Bronchus fibroblast of lung (primary cell): ENCODE data around the gene AGFG1. TPM values are rescaled to one million over a fixed set of nuclear protein-coding genes. Genes with fewer than 3 reads are reported as not detected.

Source experiments
- total RNA-seq: library from RNA; depleted of rRNA; stranded (reverse); fragments of >200 nt; gene quantifications from 2 replicates; pipeline ENCODE4 v1.2.3, GENCODE V29; 2015

The AGFG1 gene
- total RNA-seq, result 38.8 and 44.9 TPM in 2 replicates

GRCh38 chr2:227471924-227472264 lies at the start of gene AGFG1:
TSS of gene AGFG1 (plus strand) at chr2:227472156. CDS start at chr2:227472422, 266 bp downstream.

GRCh38 chr2:227598835-227599503 lies 127.0 kb downstream of the AGFG1 start, which contains the start of gene SCYGR2:
TSS of gene SCYGR2 (plus strand) at chr2:227598893. CDS start at chr2:227598893, 0 bp downstream.

Other genes with a start within 250 kb of the AGFG1 start
- gene MFF, start 146.9 kb upstream of the AGFG1 start, total RNA-seq, result 113 and 117 TPM in 2 replicates
- not detected in 2 replicates for gene TM4SF20, start 92.8 kb upstream of the AGFG1 start, total RNA-seq
- gene SCYGR1, start 84.2 kb upstream of the AGFG1 start, total RNA-seq, result not detected in 2 replicates
- gene SCYGR2, start 126.7 kb downstream of the AGFG1 start, total RNA-seq, result not detected in 2 replicates
- gene SCYGR3, start 142.7 kb downstream of the AGFG1 start, total RNA-seq, result not detected in 2 replicates
- not detected in 2 replicates for gene SCYGR4, start 145.3 kb downstream of the AGFG1 start, total RNA-seq
- gene SCYGR5, start 194.6 kb downstream of the AGFG1 start, total RNA-seq, result not detected in 2 replicates
- gene SLC19A3, start 245.9 kb downstream of the AGFG1 start, total RNA-seq, result 0.17 and 0.59 TPM in 2 replicates